Small intestine (tissue), 7 donors: ENCODE results near the gene NOD1. TPM values are rescaled to one million over a fixed set of nuclear protein-coding genes. Genes with fewer than 3 reads are reported as not detected.

Experiments
- DNase-seq, 2 donors: peaks; one replicate each; pipeline versions ENCODE4 v3.0.0 to v3.0.0-alpha.2; 2013
- FAIRE-seq: peaks from 2 replicates; lab custom pipeline; 2012; peaks lifted over from hg19 to GRCh38; lab: Jason Lieb, UNC
- H3K27ac ChIP-seq, 3 donors: one replicate each; pipeline ENCODE4 v1.5.1; 2013; ENCODE audit warnings: low read length in 2 of 3, mild to moderate bottlenecking in 2 of 3, control low read depth in 1 of 3, inconsistent platforms in 1 of 3, low read depth in 1 of 3, moderate library complexity in 1 of 3
- H3K27me3 ChIP-seq, 3 donors: one replicate each; pipeline ENCODE4 v1.6.1; 2013; ENCODE audit warnings: low read length in 3 of 3, inconsistent platforms in 1 of 3; ENCODE audit not compliant: control insufficient read depth in 3 of 3, insufficient read depth in 3 of 3
- H3K36me3 ChIP-seq, 3 donors: one replicate each; pipeline ENCODE4 v1.6.1; 2013; ENCODE audit warnings: low read length in 3 of 3, inconsistent platforms in 1 of 3, low read depth in 1 of 3, mild to moderate bottlenecking in 1 of 3, moderate library complexity in 1 of 3; ENCODE audit not compliant: control insufficient read depth in 3 of 3, insufficient read depth in 2 of 3
- H3K4me1 ChIP-seq, 3 donors: one replicate each; pipeline ENCODE4 v1.6.1; 2013; ENCODE audit warnings: low read length in 2 of 3, inconsistent platforms in 1 of 3, low read depth in 1 of 3, mild to moderate bottlenecking in 1 of 3, moderate library complexity in 1 of 3; ENCODE audit not compliant: control insufficient read depth in 3 of 3, insufficient read depth in 2 of 3
- H3K4me3 ChIP-seq, 3 donors: one replicate each; pipeline ENCODE4 v1.5.1; 2013; ENCODE audit warnings: low read length in 3 of 3, control low read depth in 1 of 3, inconsistent platforms in 1 of 3, low read depth in 1 of 3, mild to moderate bottlenecking in 1 of 3, moderate library complexity in 1 of 3
- H3K9me3 ChIP-seq, 2 donors: one replicate each; pipeline ENCODE4 v1.6.1; 2013; ENCODE audit warnings: low read depth in 1 of 2, low read length in 1 of 2; ENCODE audit not compliant: control insufficient read depth in 2 of 2, insufficient read depth in 1 of 2
- WGBS, 3 donors: extraction: QIAGEN DNeasy Blood & Tissue Kit; methylation state at CpG; one replicate each; pipeline ENCODE4 v1.1.7; 2013; 5-methylcytosine and 5-hydroxymethylcytosine counted together
- polyA plus RNA-seq, 4 donors: library from polyadenylated mRNA; stranded (reverse) in 3 of 4; unstranded in 1 of 4; fragments of 200-250 nt in 3 of 4; fragments of 120-200 nt in 1 of 4; gene quantifications; one replicate each; pipeline versions ENCODE4 v1.2.1 to v1.2.3, GENCODE V29; 2013
- donor health status: healthy with polysubstance abuse.
- donor health status: control.
- donor health status: control.
- donor health status: Bipolar disorder and iron deficiency.
- donor health status: healthy.

Gene NOD1
- polyA plus RNA-seq, 4 donors, result 3.4 to 8.9 (median 5.5) TPM

GRCh38 chr7:30411173-30411572 lies 67.4 kb downstream of the NOD1 start:
- peaks cover 0 to 7% of the 10 kb centered on the region in 2 donors for H3K9me3 ChIP-seq
- H3K27ac ChIP-seq, result no peak overlapping the region
- no peaks in the 10 kb centered on the region for H3K27me3 ChIP-seq
- H3K36me3 ChIP-seq, result peaks cover 0 to 5% (median 0%) of the 10 kb centered on the region in 3 donors
- WGBS, 3 donors, result 80 to 89% (median 81%) methylated on average over 2 of the region's 2 CpGs
- H3K4me3 ChIP-seq, result no peak overlapping the region
- DNase-seq (no peak), FAIRE-seq (no peak)
- no peaks in the 10 kb centered on the region for H3K4me1 ChIP-seq

- peaks cover 0 to 7% (median 0%) of the 10 kb centered on the region in 3 donors for H3K36me3 ChIP-seq
- no peak for FAIRE-seq
- no peak for DNase-seq
- H3K4me3 ChIP-seq, result no peak overlapping the region
- 94 to 96% (median 95%) methylated on average over 13 of the region's 13 CpGs for WGBS, 3 donors
- H3K27ac ChIP-seq, result no peak overlapping the region
- no peaks in the 10 kb centered on the region for H3K27me3 ChIP-seq
- no peaks in the 10 kb centered on the region for H3K4me1 ChIP-seq
- no peaks in the 10 kb centered on the region for H3K9me3 ChIP-seq
Observed at GRCh38 chr7:30406664-30407425, 71.7 kb downstream of the NOD1 start.

GRCh38 chr7:30405179-30405578 lies 73.4 kb downstream of the NOD1 start:
- Histone ChIP-seq H3K27ac (no peak overlapping the region), H3K36me3 (peaks cover 0 to 4% (median 0%) of the 10 kb centered on the region in 3 donors), H3K9me3 (no peaks in the 10 kb centered on the region), H3K27me3 (no peaks in the 10 kb centered on the region), H3K4me3 (no peak overlapping the region), H3K4me1 (no peaks in the 10 kb centered on the region)
- DNase-seq (no peak), FAIRE-seq (no peak)
- 94 to 98% (median 97%) methylated on average over 2 of the region's 2 CpGs for WGBS, 3 donors

GRCh38 chr7:30403477-30403876 lies 75.1 kb downstream of the NOD1 start:
- Histone ChIP-seq H3K27ac (no peak overlapping the region), H3K4me3 (no peak overlapping the region), H3K36me3 (peaks cover 0 to 4% (median 0%) of the 10 kb centered on the region in 3 donors), H3K27me3 (no peaks in the 10 kb centered on the region), H3K9me3 (no peaks in the 10 kb centered on the region), H3K4me1 (no peaks in the 10 kb centered on the region)
- no peak for DNase-seq
- 65 to 83% (median 65%) methylated on average over 3 of the region's 3 CpGs for WGBS, 3 donors
- FAIRE-seq, result no peak

GRCh38 chr7:30396389-30396788 lies 82.2 kb downstream of the NOD1 start:
- H3K27ac ChIP-seq, result no peak overlapping the region
- WGBS, 3 donors, result 74 to 93% (median 88%) methylated on average over 7 of the region's 7 CpGs
- no peak for FAIRE-seq

GRCh38 chr7:30395676-30396075 lies 82.9 kb downstream of the NOD1 start:
- no peak for DNase-seq
- FAIRE-seq, result no peak
- 93 to 97% (median 96%) methylated on average over 4 of the region's 4 CpGs for WGBS, 3 donors
- no peak overlapping the region for H3K4me3 ChIP-seq
- H3K9me3 ChIP-seq, result no peaks in the 10 kb centered on the region
- H3K36me3 ChIP-seq, result peaks cover 0 to 2% (median 0%) of the 10 kb centered on the region in 3 donors
- H3K27me3 ChIP-seq, result no peaks in the 10 kb centered on the region
- H3K27ac ChIP-seq, result no peak overlapping the region
- H3K4me1 ChIP-seq, result no peaks in the 10 kb centered on the region

More at GRCh38 chr7:30396389-30396788, 82.2 kb downstream of the NOD1 start:
- Histone ChIP-seq H3K4me1 (no peaks in the 10 kb centered on the region), H3K9me3 (no peaks in the 10 kb centered on the region), H3K27me3 (no peaks in the 10 kb centered on the region), H3K36me3 (peaks cover 0 to 2% (median 0%) of the 10 kb centered on the region in 3 donors), H3K4me3 (no peak overlapping the region)
- DNase-seq, result no peak

GRCh38 chr7:30391806-30392205 lies 86.8 kb downstream of the NOD1 start:
- no peaks in the 10 kb centered on the region for H3K27me3 ChIP-seq
- peaks cover 0 to 2% (median 1%) of the 10 kb centered on the region in 3 donors for H3K36me3 ChIP-seq
- DNase-seq, result no peak
- no peaks in the 10 kb centered on the region for H3K4me1 ChIP-seq
- no peak for FAIRE-seq
- no peak overlapping the region for H3K27ac ChIP-seq
- H3K4me3 ChIP-seq, result no peak overlapping the region
- no peaks in the 10 kb centered on the region for H3K9me3 ChIP-seq
- WGBS, 3 donors, result 96 to 98% (median 97%) methylated on average over 6 of the region's 6 CpGs

GRCh38 chr7:30390736-30391636 lies 87.6 kb downstream of the NOD1 start:
- Histone ChIP-seq H3K27me3 (no peaks in the 10 kb centered on the region), H3K9me3 (no peaks in the 10 kb centered on the region), H3K27ac (no peak overlapping the region), H3K4me1 (no peaks in the 10 kb centered on the region), H3K36me3 (peaks cover 0 to 2% (median 1%) of the 10 kb centered on the region in 3 donors), H3K4me3 (no peak overlapping the region)
- DNase-seq (no peak), FAIRE-seq (no peak)
- 89 to 97% (median 96%) methylated on average over 8 of the region's 8 CpGs for WGBS, 3 donors
